ACHN (cell line): ENCODE data around the gene U2AF1L4.
"Not testable (repeated sequence)": the region's sequence is repeated elsewhere in the genome, so short reads cannot be mapped to it uniquely, and the experiment has no call there.

Experiments
- DNase-seq: peaks from one replicate; pipeline ENCODE4 v3.0.0-alpha.2; 2015
- in situ Hi-C: cut with HindIII; loops from 2 replicates; pipeline ENCODE4 v1.10.0; 2017; ENCODE audit warnings: low sequenced_read_pairs, low pct_ligation_motif_present, low pct_unique_long_range_greater_than_20kb

U2AF1L4 gene

GRCh38 chr19:35783469-35784434 is 38.5 kb upstream of the U2AF1L4 start:
- in situ Hi-C loops: no loop called here
- DNase-seq: no peak

GRCh38 chr19:35782589-35782988 is 37.4 kb upstream of the U2AF1L4 start:
- in situ Hi-C loops: no loop called here

GRCh38 chr19:35781650-35782049 is 36.4 kb upstream of the U2AF1L4 start:
- in situ Hi-C loops: no loop called here
- DNase-seq: no peak

More at GRCh38 chr19:35782589-35782988, 37.4 kb upstream of the U2AF1L4 start:
- no peak for DNase-seq

- in situ Hi-C loops: no loop called here
- DNase-seq: no peak
These were observed 35.5 kb upstream of the U2AF1L4 start for GRCh38 chr19:35780717-35781116.

- DNase-seq: no peak
- in situ Hi-C loops: no loop called here
These were observed 34.8 kb upstream of the U2AF1L4 start for GRCh38 chr19:35780058-35780457.

- DNase-seq: no peak
- in situ Hi-C loops: no loop called here
These were observed 33.8 kb upstream of the U2AF1L4 start for GRCh38 chr19:35779033-35779432.

- in situ Hi-C loops: no loop called here
These were observed 32.7 kb upstream of the U2AF1L4 start for GRCh38 chr19:35777961-35778360.

GRCh38 chr19:35777086-35777841 is 32.0 kb upstream of the U2AF1L4 start:
- in situ Hi-C loops: no loop called here
- DNase-seq: no peak

More at GRCh38 chr19:35777961-35778360, 32.7 kb upstream of the U2AF1L4 start:
- no peak for DNase-seq

GRCh38 chr19:35776102-35776788 is 31.0 kb upstream of the U2AF1L4 start:
- in situ Hi-C loops: no loop called here
- DNase-seq: no peak

GRCh38 chr19:35775298-35776101 is 30.3 kb upstream of the U2AF1L4 start, which contains the start of gene ARHGAP33:
Gene ARHGAP33 (plus strand): TSS chr19:35775564. CDS start chr19:35775659, 95 bp downstream.
- in situ Hi-C loops: no loop called here

GRCh38 chr19:35775046-35775297 is 29.8 kb upstream of the U2AF1L4 start:
- in situ Hi-C loops: no loop called here
- DNase-seq: no peak

More at GRCh38 chr19:35775298-35776101, 30.3 kb upstream of the U2AF1L4 start, which contains the start of gene ARHGAP33:
- DNase-seq: peak; percentile 97

GRCh38 chr19:35774274-35775045 is 29.2 kb upstream of the U2AF1L4 start:
- no peak for DNase-seq
- in situ Hi-C loops: no loop called here

- in situ Hi-C loops: no loop called here
- DNase-seq: peak; percentile 79
These were observed 28.0 kb upstream of the U2AF1L4 start for GRCh38 chr19:35773020-35773806.

GRCh38 chr19:35772362-35772761 is 27.1 kb upstream of the U2AF1L4 start:
- in situ Hi-C loops, DNase-seq: not testable (repeated sequence)

GRCh38 chr19:35768082-35768421 is 22.8 kb upstream of the U2AF1L4 start:
- no peak for DNase-seq
- in situ Hi-C loops: no loop called here

- in situ Hi-C loops: no loop called here
- DNase-seq: peak; percentile 27
These were observed 22.3 kb upstream of the U2AF1L4 start for GRCh38 chr19:35767288-35768081.
